K562 (cell line): ENCODE data around the gene MTF1. TPM values are rescaled to one million over a fixed set of nuclear protein-coding genes. Genes with fewer than 3 reads are reported as not detected.
A peak's percentile ranks its signal among the peaks of the same experiment; 100 is the strongest.

Source experiments
- ARID1B ChIP-seq: fragments of 450-650 bp; IDR thresholded peaks from 2 replicates; pipeline ENCODE4 v1.6.1; 2016; ENCODE audit warnings: antibody characterized with exemption, mild to moderate bottlenecking, inconsistent platforms
- ARNT ChIP-seq, 2 experiments: fragments of 450-650 bp; IDR thresholded peaks; 2 replicates each; pipeline ENCODE4 v1.6.1; 2016; ENCODE audit warnings: mild to moderate bottlenecking in 1 of 2
- FOSL1 ChIP-seq: fragments of 200-800 bp; sonication (Bioruptor generic); conservative IDR thresholded peaks from 2 replicates; pipeline ENCODE4 v1.6.1; 2016; ENCODE audit warnings: missing genetic modification characterization, missing compliant biosample characterization
- GATAD2A ChIP-seq: fragments of 450-650 bp; IDR thresholded peaks from 2 replicates; pipeline ENCODE4 v1.6.1; 2017
- HDAC8 ChIP-seq: fragments of 450-650 bp; IDR thresholded peaks from 2 replicates; pipeline ENCODE4 v1.6.1; 2016; ENCODE audit warnings: mild to moderate bottlenecking, missing genetic modification characterization, moderate library complexity, missing compliant biosample characterization
- HNRNPUL1 ChIP-seq: fragments of 200-400 bp; formaldehyde crosslinking; IDR thresholded peaks from 2 replicates; pipeline ENCODE4 v1.6.1; 2017; ENCODE audit warnings: low read length
- ILF3 ChIP-seq: fragments of 450-650 bp; IDR thresholded peaks from 2 replicates; pipeline ENCODE4 v1.6.1; 2018; ENCODE audit warnings: antibody characterized with exemption, mild to moderate bottlenecking, moderate library complexity, borderline replicate concordance
- KLF10 ChIP-seq: fragments of 250-450 bp; sonication (Bioruptor Pico); IDR thresholded peaks from 2 replicates; pipeline ENCODE4 v1.6.1; 2021; ENCODE audit warnings: matching md5 sums
- LCOR ChIP-seq: sonication (generic); formaldehyde crosslinking; IDR thresholded peaks from 2 replicates; pipeline ENCODE4 v1.8.0; 2022; ENCODE audit warnings: mild to moderate bottlenecking, missing genetic modification reagents
- MIER1 ChIP-seq: fragments of 450-650 bp; IDR thresholded peaks from 2 replicates; pipeline ENCODE4 v1.6.1; 2016; ENCODE audit warnings: antibody characterized with exemption, mild to moderate bottlenecking, low read depth
- POLR2H ChIP-seq: IDR thresholded peaks from 2 replicates; pipeline ENCODE4 v1.6.1; 2016; ENCODE audit warnings: missing genetic modification characterization, low read depth, mild to moderate bottlenecking, control low read depth, missing compliant biosample characterization, moderate library complexity
- PYGO2 ChIP-seq: fragments of 450-650 bp; IDR thresholded peaks from 2 replicates; pipeline ENCODE4 v1.6.1; 2016; ENCODE audit warnings: mild to moderate bottlenecking, missing genetic modification characterization, moderate library complexity, missing compliant biosample characterization
- RBM15 ChIP-seq: fragments of 200-400 bp; formaldehyde crosslinking; IDR thresholded peaks from 2 replicates; pipeline ENCODE4 v1.6.1; 2018; ENCODE audit warnings: mild to moderate bottlenecking, low read length, moderate library complexity; ENCODE audit not compliant: insufficient read depth
- RHOXF2B ChIP-seq: fragments of 250-450 bp; sonication (Bioruptor Pico); conservative IDR thresholded peaks from 2 replicates; pipeline ENCODE4 v1.5.1; 2021
- SIN3B ChIP-seq: fragments of 450-650 bp; IDR thresholded peaks from 2 replicates; pipeline ENCODE4 v1.6.1; 2017; ENCODE audit warnings: low read depth, mild to moderate bottlenecking, moderate library complexity
- TCF7 ChIP-seq: sonication (generic); IDR thresholded peaks from 2 replicates; pipeline ENCODE4 v1.6.1; 2016; ENCODE audit warnings: antibody characterized with exemption, borderline replicate concordance
- ZFP30 ChIP-seq: fragments of 250-450 bp; sonication (Bioruptor Pico); IDR thresholded peaks from 2 replicates; pipeline ENCODE4 v1.8.0; 2022; ENCODE audit warnings: moderate library complexity, mild to moderate bottlenecking, inconsistent platforms, borderline replicate concordance
- ZNF212 ChIP-seq: fragments of 450-650 bp; formaldehyde crosslinking; IDR thresholded peaks from 2 replicates; pipeline ENCODE4 v1.4.0; 2020; ENCODE audit warnings: mild to moderate bottlenecking
- ZNF239 ChIP-seq: fragments of 250-450 bp; sonication (Bioruptor Pico); IDR thresholded peaks from 2 replicates; pipeline ENCODE4 v1.4.0; 2020; ENCODE audit warnings: mild to moderate bottlenecking
- ZNF384 ChIP-seq: IDR thresholded peaks from 2 replicates; pipeline ENCODE4 v1.6.1; 2012; ENCODE audit warnings: low read depth, low read length, improper control_type of control experiment
- ZNF398 ChIP-seq: fragments of 250-450 bp; sonication (Bioruptor Pico); IDR thresholded peaks from 2 replicates; pipeline ENCODE4 v1.8.0; 2021; ENCODE audit warnings: moderate library complexity, mild to moderate bottlenecking, inconsistent platforms
- ZNF445 ChIP-seq: fragments of 250-450 bp; sonication (Bioruptor Pico); IDR thresholded peaks from 2 replicates; pipeline ENCODE4 v1.4.0; 2020; ENCODE audit warnings: low read depth, mild to moderate bottlenecking, moderate library complexity
- ZNF778 ChIP-seq: fragments of 450-650 bp; formaldehyde crosslinking; IDR thresholded peaks from 2 replicates; pipeline ENCODE4 v1.4.0; 2020; ENCODE audit warnings: mild to moderate bottlenecking, moderate library complexity
- polyA plus RNA-seq, 8 experiments: library from polyadenylated mRNA; depleted of rRNA in 4 of 8; stranded (reverse) in 5 of 8; unstranded in 3 of 8; fragments of >200 nt; fragmentation: Nextera tagmentation in 2 of 8; fragmentation: Illumina TruSeq in 1 of 8; extraction: Ambion mirVana in 2 of 8; extraction: Trizol in 1 of 8; gene quantifications; 2 replicates each; pipeline versions ENCODE4 v1.2.1 to v1.2.3, GENCODE V29; 2011 to 2014; ENCODE audit warnings: inconsistent platforms in 1 of 8, missing spikeins in 1 of 8
- total RNA-seq, 7 experiments: library from RNA; depleted of rRNA in 6 of 7; stranded (reverse); fragments of >200 nt in 6 of 7; fragmentation: Illumina TruSeq in 2 of 7; extraction: Trizol in 2 of 7; gene quantifications; 2 replicates each; pipeline versions ENCODE4 v1.2.1 to v1.2.3, GENCODE V29; 2011 to 2021; ENCODE audit warnings: low replicate concordance in 1 of 7
- TF ChIP-seq, protein P1 (sequence below): sonication (generic); formaldehyde crosslinking; IDR thresholded peaks from 2 replicates; pipeline ENCODE4 v1.8.0; 2022; ENCODE audit warnings: mild to moderate bottlenecking, missing genetic modification reagents
- TF ChIP-seq, protein P2 (sequence below): fragments of 450-650 bp; IDR thresholded peaks from 2 replicates; pipeline ENCODE4 v1.6.1; 2014; ENCODE audit warnings: low read depth, mild to moderate bottlenecking, moderate library complexity, borderline replicate concordance

MTF1 gene
- total and polyA plus RNA-seq, 9 of the 15 experiments (the other 6 are each of a cell fraction or from before 2014, with no cell fraction given), result 1.1 to 12.2 (median 4.3) TPM

GRCh38 chr1:37795340-37796125 lies 63.9 kb downstream of the MTF1 start (continued):
- TF ChIP-seq HNRNPUL1, result no peak
- TF ChIP-seq ZNF239 (CRISPR knock-in tag), result no peak
- TF ChIP-seq ZNF398 (CRISPR knock-in tag), result no peak
- TF ChIP-seq POLR2H (tag), result no peak
- no peak for TF ChIP-seq ZNF384
- TF ChIP-seq, protein P1, sequence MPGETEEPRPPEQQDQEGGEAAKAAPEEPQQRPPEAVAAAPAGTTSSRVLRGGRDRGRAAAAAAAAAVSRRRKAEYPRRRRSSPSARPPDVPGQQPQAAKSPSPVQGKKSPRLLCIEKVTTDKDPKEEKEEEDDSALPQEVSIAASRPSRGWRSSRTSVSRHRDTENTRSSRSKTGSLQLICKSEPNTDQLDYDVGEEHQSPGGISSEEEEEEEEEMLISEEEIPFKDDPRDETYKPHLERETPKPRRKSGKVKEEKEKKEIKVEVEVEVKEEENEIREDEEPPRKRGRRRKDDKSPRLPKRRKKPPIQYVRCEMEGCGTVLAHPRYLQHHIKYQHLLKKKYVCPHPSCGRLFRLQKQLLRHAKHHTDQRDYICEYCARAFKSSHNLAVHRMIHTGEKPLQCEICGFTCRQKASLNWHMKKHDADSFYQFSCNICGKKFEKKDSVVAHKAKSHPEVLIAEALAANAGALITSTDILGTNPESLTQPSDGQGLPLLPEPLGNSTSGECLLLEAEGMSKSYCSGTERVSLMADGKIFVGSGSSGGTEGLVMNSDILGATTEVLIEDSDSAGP, result no peak
- TF ChIP-seq TCF7, result no peak
- TF ChIP-seq ARID1B, result no peak
- TF ChIP-seq ZFP30, result no peak
- TF ChIP-seq ZNF445 (CRISPR knock-in tag), result no peak
- TF ChIP-seq SIN3B, result no peak
- TF ChIP-seq MIER1, result peak; percentile 99
- TF ChIP-seq HDAC8 (tag), result 0 out of 2 replicates have a peak, but pooled peaks have one; percentile 42
- no peak for TF ChIP-seq GATAD2A
- peak; percentile 92 for TF ChIP-seq LCOR (CRISPR knock-in tag)
- no peak for TF ChIP-seq ILF3
- no peak for TF ChIP-seq ZNF212 (CRISPR knock-in tag)
- TF ChIP-seq ARNT (IDR thresholded peaks at IDR 0.05), result no peak
- TF ChIP-seq RHOXF2B, result no peak
- TF ChIP-seq ZNF778 (CRISPR knock-in tag), result no peak
- no peak for TF ChIP-seq KLF10 (CRISPR knock-in tag)
- TF ChIP-seq, protein P2, sequence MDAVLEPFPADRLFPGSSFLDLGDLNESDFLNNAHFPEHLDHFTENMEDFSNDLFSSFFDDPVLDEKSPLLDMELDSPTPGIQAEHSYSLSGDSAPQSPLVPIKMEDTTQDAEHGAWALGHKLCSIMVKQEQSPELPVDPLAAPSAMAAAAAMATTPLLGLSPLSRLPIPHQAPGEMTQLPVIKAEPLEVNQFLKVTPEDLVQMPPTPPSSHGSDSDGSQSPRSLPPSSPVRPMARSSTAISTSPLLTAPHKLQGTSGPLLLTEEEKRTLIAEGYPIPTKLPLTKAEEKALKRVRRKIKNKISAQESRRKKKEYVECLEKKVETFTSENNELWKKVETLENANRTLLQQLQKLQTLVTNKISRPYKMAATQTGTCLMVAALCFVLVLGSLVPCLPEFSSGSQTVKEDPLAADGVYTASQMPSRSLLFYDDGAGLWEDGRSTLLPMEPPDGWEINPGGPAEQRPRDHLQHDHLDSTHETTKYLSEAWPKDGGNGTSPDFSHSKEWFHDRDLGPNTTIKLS, result no peak
- no peak for TF ChIP-seq PYGO2 (tag)
- TF ChIP-seq RBM15, result no peak
- TF ChIP-seq FOSL1 (tag), result no peak
